NCI-H1105 treated with DMSO at 0.1 percent for 48 hours (cell line): ENCODE results near the gene MYCT1.
A peak's percentile ranks its signal among the peaks of the same experiment; 100 is the strongest.
"Not testable (repeated sequence)": the region's sequence is repeated elsewhere in the genome, so short reads cannot be mapped to it uniquely, and the experiment has no call there.

Experiments used
- DNase-seq: peaks from one replicate; lab custom pipeline; 2025; lab: John Stamatoyannopoulos, UW

The MYCT1 gene

DNA sequence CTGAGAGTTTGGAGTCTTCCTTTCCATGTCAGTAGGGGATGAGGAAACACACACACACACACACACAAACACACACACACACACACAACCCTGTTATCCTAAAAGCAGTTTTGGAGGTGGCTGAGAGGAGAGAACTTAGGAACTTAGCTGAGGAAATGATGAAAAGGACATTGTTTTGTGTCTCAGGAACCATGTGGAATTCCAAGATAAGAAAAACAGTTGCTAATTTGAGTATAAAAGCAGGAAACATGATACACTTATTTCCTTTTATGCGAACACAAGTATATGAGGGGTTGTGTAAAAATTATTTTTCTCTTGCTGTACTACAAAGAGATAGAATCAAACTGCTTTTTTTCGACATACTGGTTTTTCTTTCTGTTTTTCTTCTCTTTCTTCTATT lies at the start of gene MYCT1:
MYCT1 (plus strand) TSS at position 264 of the 400 bp plus-strand sequence; CDS start at position 270, 6 bp downstream.
- DNase-seq = no peak

DNA sequence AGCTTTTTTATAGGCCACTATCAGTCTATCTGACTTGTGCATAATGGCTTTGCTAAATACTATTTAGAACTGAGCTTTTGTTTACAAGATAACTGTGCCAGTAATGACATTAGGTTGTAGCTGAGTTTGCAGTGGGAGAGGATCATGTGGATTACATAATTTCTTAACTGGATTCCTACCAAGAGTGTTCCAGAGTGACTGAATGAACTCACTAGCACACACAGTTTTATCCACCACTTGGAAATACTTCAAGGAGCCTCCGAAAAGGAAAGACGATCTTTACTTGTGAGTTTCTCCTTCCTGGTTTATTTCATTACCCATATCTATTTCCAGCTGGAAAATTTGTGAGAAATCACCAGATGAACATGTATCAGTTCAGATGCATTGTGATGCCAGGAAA lies 49.6 kb upstream of the MYCT1 start:
- DNase-seq = no peak

DNA sequence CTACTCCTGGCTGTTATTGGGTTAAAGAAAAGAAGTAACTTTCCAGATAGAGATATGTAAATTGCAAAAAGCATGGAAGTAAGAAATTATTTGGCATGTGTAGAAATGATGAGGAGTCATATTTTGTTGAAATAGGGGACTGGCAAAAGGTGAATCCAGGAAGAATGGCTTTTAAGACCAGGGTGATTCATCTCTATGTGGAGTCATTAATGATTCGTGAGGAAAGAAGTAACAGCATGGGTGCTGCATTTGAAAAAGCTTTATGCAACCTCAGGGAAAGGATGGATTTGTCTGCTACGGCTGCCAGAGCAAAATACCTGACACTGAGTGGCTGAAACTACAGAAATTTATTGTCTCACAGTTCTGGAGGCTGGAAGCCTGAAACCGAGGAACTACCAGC lies 45.7 kb upstream of the MYCT1 start:
- no peak for DNase-seq

- DNase-seq = no peak
These were observed 35.9 kb upstream of the MYCT1 start for GRCh38 chr6:152661776-152662175.

DNA sequence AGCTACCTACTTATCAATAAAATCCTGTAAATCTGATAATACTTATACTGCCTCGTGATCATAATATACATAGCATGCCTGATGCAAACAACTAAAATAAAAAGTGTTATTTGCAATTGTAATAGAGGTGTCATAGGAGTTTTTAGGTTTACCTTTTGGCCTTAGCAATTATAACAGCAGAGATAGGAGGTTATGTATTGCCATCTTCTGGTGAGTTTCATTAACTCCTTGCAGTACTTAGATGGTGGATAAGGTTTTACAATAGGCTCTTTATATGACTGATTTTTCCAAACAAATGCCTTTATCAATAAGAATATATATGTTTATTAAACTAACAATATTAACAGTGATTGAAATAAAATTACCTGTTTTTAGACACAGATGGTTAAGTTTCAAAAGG lies 27.8 kb upstream of the MYCT1 start:
- peak; percentile 10 for DNase-seq

DNA sequence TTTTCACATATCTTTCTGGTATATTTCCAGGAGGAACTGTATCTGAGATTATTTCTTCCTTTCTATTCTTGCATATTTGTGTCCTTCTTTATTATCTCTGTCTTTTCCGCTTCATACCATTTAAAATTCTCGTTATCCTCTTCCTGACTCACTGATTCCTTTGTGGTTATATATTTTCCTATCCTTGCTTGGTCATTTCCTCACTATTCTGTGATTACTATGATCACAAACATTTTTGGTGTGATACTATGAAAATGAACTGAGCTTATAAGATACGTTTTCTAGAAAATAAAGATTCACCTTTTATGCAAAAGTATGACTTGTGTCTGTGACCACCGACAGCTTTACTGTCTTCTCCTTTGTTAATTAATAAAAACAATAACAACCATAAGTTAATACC lies 26.5 kb upstream of the MYCT1 start:
- no peak for DNase-seq

- DNase-seq = no peak
These were observed 24.5 kb upstream of the MYCT1 start for GRCh38 chr6:152673236-152673635.

DNA sequence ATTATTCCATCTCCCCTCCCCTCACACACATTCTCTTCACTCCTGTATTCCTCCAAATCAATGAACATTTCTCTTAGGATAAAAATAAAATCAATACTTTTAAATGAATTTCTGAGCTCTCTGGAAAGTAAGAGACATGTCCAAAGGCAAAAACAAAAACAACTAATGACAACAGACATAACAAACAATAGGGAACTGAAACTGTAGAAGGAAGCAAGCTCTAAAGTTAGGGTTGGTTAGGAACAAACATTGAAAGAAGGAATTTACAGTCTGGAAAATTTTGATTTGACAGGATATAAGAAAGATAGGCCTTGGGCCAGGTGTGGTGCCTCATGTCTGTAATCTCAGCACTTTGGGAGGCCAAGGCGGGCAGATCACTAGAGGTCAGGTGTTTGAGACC lies 17.5 kb upstream of the MYCT1 start:
- DNase-seq = no peak

GRCh38 chr6:152680879-152681517 lies 16.7 kb upstream of the MYCT1 start:
- DNase-seq = no peak

DNA sequence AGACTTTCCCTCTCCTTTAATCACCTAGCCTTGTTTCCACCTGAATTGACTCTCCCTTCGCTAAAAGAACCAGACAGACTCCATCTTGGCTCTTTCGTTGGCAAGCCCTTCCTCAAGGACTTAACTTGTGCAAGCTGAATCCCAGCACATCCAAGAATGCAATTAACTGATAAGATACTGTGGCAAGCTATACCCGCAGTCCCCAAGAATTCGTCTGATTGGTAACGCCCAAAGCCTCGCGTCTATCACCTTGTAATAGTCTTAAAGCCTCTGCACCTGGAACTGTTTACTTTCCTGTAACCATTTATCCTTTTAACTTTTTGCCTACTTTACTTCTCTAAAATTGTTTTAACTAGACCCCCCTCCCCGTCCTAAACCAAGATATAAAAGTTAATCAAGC lies 15.6 kb upstream of the MYCT1 start:
- DNase-seq = no peak

GRCh38 chr6:152682935-152683334 lies 14.8 kb upstream of the MYCT1 start:
- not testable (repeated sequence) for DNase-seq

GRCh38 chr6:152685819-152686218 lies 11.9 kb upstream of the MYCT1 start:
- no peak for DNase-seq

DNA sequence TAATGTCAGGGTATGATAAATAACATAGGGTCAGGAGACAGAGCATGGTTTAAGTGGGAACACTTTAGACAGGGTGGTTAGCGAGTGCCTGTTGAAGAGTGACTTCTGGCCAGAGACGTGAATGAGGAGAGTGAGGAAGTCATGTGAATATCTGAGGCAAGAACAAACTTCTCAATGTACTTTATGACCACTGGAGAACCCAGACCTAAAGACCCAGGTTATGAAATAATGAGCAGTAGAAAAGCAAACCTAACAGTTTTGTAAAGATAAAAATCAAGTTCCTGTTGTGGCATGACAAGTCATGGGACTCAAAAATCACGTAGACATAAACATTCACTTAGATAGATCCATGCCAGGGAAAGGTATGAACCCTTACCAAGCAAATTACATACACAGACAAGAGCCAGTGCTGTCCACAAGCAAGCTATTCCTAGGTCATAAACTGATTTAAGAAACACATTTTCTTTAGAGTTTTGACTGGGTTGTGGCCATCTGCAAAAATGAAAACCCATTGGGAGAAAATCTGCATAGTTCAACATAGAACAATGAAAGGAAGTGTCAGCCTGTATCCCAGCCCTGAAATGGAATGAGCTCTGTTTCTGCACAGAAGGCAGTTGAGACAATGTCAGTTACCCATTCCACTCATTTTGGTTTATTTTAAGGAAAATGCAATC lies 2.2 kb upstream of the MYCT1 start:
- DNase-seq = no peak

- no peak for DNase-seq
These were observed 1.2 kb upstream of the MYCT1 start for GRCh38 chr6:152696522-152696921.

GRCh38 chr6:152698692-152699091 lies 995 bp downstream of the MYCT1 start:
- no peak for DNase-seq

DNA sequence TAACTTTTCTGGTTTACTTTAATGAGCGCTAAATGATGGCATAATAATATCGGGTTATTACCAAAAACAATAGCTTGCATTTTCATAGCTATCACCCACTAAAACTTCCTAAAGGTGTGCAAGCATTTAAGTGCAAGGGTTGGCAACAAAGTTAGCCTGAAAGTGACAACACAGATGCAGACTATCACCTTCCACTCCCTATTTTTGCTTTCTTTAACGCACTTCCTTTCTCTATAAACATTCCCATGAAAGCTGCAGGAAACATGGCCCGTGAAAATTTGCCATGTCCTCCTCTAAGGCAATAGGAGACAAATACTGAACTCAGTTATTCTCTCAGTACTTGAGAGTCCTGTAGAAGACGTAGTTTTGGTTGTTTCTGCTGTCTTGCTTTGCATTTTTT lies 2.7 kb downstream of the MYCT1 start:
- DNase-seq = no peak

- DNase-seq = no peak
These were observed 3.6 kb downstream of the MYCT1 start for GRCh38 chr6:152701081-152701862.

- no peak for DNase-seq
These were observed 4.2 kb downstream of the MYCT1 start for GRCh38 chr6:152701863-152702401.

DNA sequence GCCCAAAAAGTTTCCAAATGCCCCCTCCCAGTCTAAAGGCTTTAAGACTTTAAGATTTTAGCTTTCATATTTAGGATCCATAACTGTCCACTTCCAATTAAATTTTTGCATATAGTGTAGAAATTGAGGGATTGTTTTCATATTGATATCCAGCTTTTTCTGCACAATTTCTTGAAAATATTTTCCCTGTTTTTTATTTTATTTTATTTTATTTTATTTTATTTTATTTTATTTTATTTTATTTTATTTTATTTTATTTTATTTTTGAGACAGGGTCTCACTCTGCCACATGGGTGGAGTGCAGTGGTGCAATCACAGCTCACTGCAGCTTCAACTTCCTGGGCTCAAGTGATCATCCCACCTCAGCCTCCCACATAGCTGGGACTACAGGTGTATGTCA lies 6.1 kb downstream of the MYCT1 start:
- not testable (repeated sequence) for DNase-seq

DNA sequence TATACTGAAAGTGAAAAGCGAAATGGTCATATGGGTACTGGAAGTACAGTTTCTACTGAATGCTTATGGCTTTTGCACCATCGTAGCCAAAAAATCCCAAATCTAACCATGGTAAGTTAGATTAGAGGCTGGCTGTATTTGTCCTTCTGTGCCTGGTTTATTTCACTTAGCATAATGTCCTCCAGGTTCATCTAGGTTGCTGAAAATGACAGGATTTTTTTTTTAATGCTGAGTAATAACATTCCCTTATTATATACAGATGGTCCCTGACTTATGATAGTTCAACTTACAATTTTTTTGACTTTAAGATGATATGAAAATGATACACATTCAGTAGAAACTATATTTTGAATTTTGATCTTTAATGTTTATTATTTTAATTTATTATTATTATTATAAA lies 7.6 kb downstream of the MYCT1 start:
- no peak for DNase-seq

GRCh38 chr6:152716322-152716721 lies 18.6 kb downstream of the MYCT1 start:
- DNase-seq = no peak

DNA sequence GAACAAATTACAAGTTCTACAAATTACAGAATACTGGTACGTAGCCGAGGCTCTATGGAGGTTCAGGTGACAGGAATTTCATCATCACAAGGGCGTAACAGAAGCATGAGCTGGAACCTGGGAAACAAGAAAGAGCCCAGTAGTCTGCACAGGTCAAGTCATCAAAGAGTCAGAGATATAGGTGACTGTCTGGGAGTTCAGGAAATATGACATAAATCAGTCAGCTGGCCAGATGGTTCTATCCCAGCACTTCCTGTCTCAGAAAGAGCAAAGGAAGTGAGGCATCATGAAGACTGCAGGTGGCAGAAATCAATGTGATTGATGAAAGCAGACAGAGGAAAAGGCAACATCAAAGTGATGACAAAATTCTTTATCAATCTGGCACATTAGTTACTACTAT lies 23.3 kb downstream of the MYCT1 start:
- DNase-seq = no peak

DNA sequence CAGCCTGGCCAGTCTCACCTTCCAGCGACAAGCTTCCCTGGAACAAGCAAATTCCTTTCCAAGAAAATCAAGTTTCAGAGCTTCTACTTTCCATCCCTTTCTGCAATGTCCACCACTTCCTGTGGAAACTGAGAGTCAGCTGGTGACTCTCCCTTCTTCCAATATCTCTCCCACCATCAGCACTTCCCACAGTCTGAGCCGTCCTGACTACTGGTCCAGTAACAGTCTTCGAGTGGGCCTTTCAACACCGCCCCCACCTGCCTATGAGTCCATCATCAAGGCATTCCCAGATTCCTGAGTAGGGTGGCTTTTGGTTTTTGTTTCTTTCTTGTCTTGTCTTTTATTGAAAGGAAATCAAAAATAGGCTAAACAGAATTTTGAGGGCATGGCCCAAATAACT lies 24.3 kb downstream of the MYCT1 start:
- no peak for DNase-seq
